ENCODE data around the gene LRBA.

The LRBA gene

DNA sequence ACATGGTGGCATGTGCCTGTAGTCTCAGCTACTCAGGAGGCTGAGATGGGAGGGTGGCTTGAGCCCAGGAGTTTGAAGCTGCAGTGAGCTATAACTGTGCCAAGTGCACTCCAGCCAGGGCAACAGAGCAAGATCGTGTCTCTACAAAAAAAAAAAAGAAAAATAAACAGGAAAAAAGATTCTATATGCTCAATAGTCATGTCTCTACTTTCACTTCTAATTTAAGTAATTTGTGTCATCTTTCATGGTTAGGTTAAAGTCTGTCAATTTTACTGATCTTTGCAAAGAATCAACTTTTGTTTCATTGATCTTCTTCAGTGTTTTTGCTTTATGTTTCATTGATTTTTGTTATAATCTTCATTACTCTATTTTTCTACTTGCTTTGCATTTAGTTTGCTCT lies 539.3 kb downstream of the LRBA start:
- H3K36me3 ChIP-seq (replicated peaks in 1 of 2; ENCODE audit: control insufficient read depth in 2 of 2, insufficient read depth in 2 of 2, low read length in 2 of 2) = no peaks in the 10 kb centered on the region
- no peak overlapping the region for H2BK5ac ChIP-seq (ENCODE audit: low read length)
- H3K79me1 ChIP-seq (ENCODE audit: low read depth, low read length) = no peaks in the 10 kb centered on the region
- no peak overlapping the region for H2BK120ac ChIP-seq (ENCODE audit: low read depth, low read length)
- no peak overlapping the region for H3K27ac ChIP-seq (replicated peaks; ENCODE audit: low read length)
- H3K4me1 ChIP-seq (ENCODE audit: control insufficient read depth in 2 of 2, insufficient read depth in 1 of 2, low read depth in 1 of 2, low read length in 2 of 2) = no peaks in the 10 kb centered on the region
- H4K91ac ChIP-seq (ENCODE audit: low read depth, low read length, poor library complexity) = no peak overlapping the region
- H3K27me3 ChIP-seq (ENCODE audit: control insufficient read depth in 3 of 3, insufficient read depth in 3 of 3, low read depth in 1 of 3, low read length in 3 of 3) = no peaks in the 10 kb centered on the region
- no peak overlapping the region for H3K14ac ChIP-seq (ENCODE audit: low read length)
- no peak overlapping the region for H3K4me3 ChIP-seq (ENCODE audit: low read length in 2 of 2)
- no peak overlapping the region for H2AFZ ChIP-seq (ENCODE audit: low read length)
- H3K23ac ChIP-seq (ENCODE audit: low read depth, low read length, poor library complexity) = no peak overlapping the region
- H2BK12ac ChIP-seq (ENCODE audit: low read length) = no peak overlapping the region
- no peak overlapping the region for H3K18ac ChIP-seq (ENCODE audit: low read length)
- no peak overlapping the region for H2BK15ac ChIP-seq (ENCODE audit: low read length)
- no CpG with 5 or more reads among the region's 1 CpG for WGBS, 2 donors (ENCODE audit: extremely low coverage in 2 of 2, insufficient read length in 2 of 2, insufficient replicate concordance in 1 of 2)
- H2AK5ac ChIP-seq (ENCODE audit: low read depth, low read length) = no peak overlapping the region
- H3K4me2 ChIP-seq (ENCODE audit: insufficient read depth, low read length, poor library complexity, severe bottlenecking) = no peak overlapping the region
- no peak overlapping the region for H3K4ac ChIP-seq (ENCODE audit: low read length)
- DNase-seq (ENCODE audit: low spot score) = no peak
- no peak overlapping the region for H3K9ac ChIP-seq (ENCODE audit: low read depth, low read length, poor library complexity)
- no peak overlapping the region for H4K8ac ChIP-seq (ENCODE audit: low read depth, low read length)
- no peaks in the 10 kb centered on the region for H3K9me3 ChIP-seq (replicated peaks in 1 of 2; ENCODE audit: control insufficient read depth in 2 of 2, insufficient read depth in 1 of 2, low read depth in 1 of 2, low read length in 2 of 2)

DNA sequence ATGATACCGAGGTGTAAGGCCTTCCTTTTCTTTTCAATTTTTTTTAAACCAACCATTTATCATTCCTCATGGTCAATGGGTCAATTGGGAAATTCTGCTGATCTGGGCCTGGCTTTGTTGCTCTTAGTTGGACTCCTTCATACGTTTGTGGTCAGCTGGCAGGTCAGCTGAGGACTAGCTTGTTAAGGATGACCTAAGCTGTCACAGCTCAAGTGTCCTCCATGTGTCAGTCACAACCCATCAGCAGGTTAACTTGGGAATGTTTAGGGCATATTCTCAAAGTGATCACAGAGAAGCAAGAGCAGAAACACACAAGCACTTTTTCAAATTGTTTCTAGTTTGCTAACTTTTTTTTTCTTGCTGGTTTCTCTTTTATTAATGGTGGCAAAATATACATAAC lies 550.6 kb downstream of the LRBA start:
- no peak for DNase-seq (ENCODE audit: low spot score)
- WGBS, 2 donors (ENCODE audit: extremely low coverage in 2 of 2, insufficient read length in 2 of 2, insufficient replicate concordance in 1 of 2) = no CpG with 5 or more reads among the region's 2 CpGs

DNA sequence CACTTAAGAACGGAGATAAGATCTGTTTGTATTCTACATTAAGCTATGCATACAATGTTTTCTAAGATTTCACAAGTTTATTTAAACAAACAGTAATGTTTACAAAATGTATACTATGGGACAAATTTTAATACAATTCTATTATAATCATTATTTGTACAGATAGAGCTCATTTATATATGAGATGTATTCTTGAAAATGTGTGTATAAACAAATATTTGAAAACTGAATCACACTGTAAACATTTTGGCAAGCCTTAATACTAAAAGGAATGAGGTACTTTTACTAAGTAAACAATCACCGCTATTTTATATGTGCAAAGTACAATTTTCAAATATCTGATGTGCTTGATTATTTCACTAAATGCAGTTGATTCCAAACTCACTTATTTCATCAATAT lies 552.3 kb downstream of the LRBA start:
- DNase-seq (ENCODE audit: low spot score) = no peak
- Histone ChIP-seq H3K4ac (ENCODE audit: low read length) (no peak overlapping the region), H3K4me1 (ENCODE audit: control insufficient read depth in 2 of 2, insufficient read depth in 1 of 2, low read depth in 1 of 2, low read length in 2 of 2) (no peaks in the 10 kb centered on the region), H3K36me3 (replicated peaks in 1 of 2; ENCODE audit: control insufficient read depth in 2 of 2, insufficient read depth in 2 of 2, low read length in 2 of 2) (no peaks in the 10 kb centered on the region), H3K79me1 (ENCODE audit: low read depth, low read length) (no peaks in the 10 kb centered on the region), H2BK12ac (ENCODE audit: low read length) (no peak overlapping the region), H3K4me3 (ENCODE audit: low read length in 2 of 2) (no peak overlapping the region), H2AFZ (ENCODE audit: low read length) (no peak overlapping the region), H3K14ac (ENCODE audit: low read length) (no peak overlapping the region), H3K9me3 (replicated peaks in 1 of 2; ENCODE audit: control insufficient read depth in 2 of 2, insufficient read depth in 1 of 2, low read depth in 1 of 2, low read length in 2 of 2) (no peaks in the 10 kb centered on the region), H2BK15ac (ENCODE audit: low read length) (no peak overlapping the region), H3K9ac (ENCODE audit: low read depth, low read length, poor library complexity) (no peak overlapping the region), H4K91ac (ENCODE audit: low read depth, low read length, poor library complexity) (no peak overlapping the region), H4K8ac (ENCODE audit: low read depth, low read length) (no peak overlapping the region), H2BK5ac (ENCODE audit: low read length) (no peak overlapping the region), H3K23ac (ENCODE audit: low read depth, low read length, poor library complexity) (no peak overlapping the region), H3K4me2 (ENCODE audit: insufficient read depth, low read length, poor library complexity, severe bottlenecking) (no peak overlapping the region), H2AK5ac (ENCODE audit: low read depth, low read length) (no peak overlapping the region), H3K27me3 (ENCODE audit: control insufficient read depth in 3 of 3, insufficient read depth in 3 of 3, low read depth in 1 of 3, low read length in 3 of 3) (no peaks in the 10 kb centered on the region), H3K18ac (ENCODE audit: low read length) (no peak overlapping the region), H2BK120ac (ENCODE audit: low read depth, low read length) (no peak overlapping the region), H3K27ac (replicated peaks; ENCODE audit: low read length) (no peak overlapping the region)
- no CpG with 5 or more reads among the region's 2 CpGs for WGBS, 2 donors (ENCODE audit: extremely low coverage in 2 of 2, insufficient read length in 2 of 2, insufficient replicate concordance in 1 of 2)

More for the DNA sequence above, 550.6 kb downstream of the LRBA start:
- Histone ChIP-seq H2BK5ac (ENCODE audit: low read length) (no peak overlapping the region), H3K14ac (ENCODE audit: low read length) (no peak overlapping the region), H4K91ac (ENCODE audit: low read depth, low read length, poor library complexity) (no peak overlapping the region), H3K4me1 (ENCODE audit: control insufficient read depth in 2 of 2, insufficient read depth in 1 of 2, low read depth in 1 of 2, low read length in 2 of 2) (no peaks in the 10 kb centered on the region), H3K27ac (replicated peaks; ENCODE audit: low read length) (no peak overlapping the region), H3K36me3 (replicated peaks in 1 of 2; ENCODE audit: control insufficient read depth in 2 of 2, insufficient read depth in 2 of 2, low read length in 2 of 2) (no peaks in the 10 kb centered on the region), H2BK120ac (ENCODE audit: low read depth, low read length) (no peak overlapping the region), H3K23ac (ENCODE audit: low read depth, low read length, poor library complexity) (no peak overlapping the region), H3K4ac (ENCODE audit: low read length) (no peak overlapping the region), H3K9ac (ENCODE audit: low read depth, low read length, poor library complexity) (no peak overlapping the region), H3K4me2 (ENCODE audit: insufficient read depth, low read length, poor library complexity, severe bottlenecking) (no peak overlapping the region), H2BK12ac (ENCODE audit: low read length) (no peak overlapping the region), H3K18ac (ENCODE audit: low read length) (no peak overlapping the region), H2BK15ac (ENCODE audit: low read length) (no peak overlapping the region), H3K4me3 (ENCODE audit: low read length in 2 of 2) (no peak overlapping the region), H3K9me3 (replicated peaks in 1 of 2; ENCODE audit: control insufficient read depth in 2 of 2, insufficient read depth in 1 of 2, low read depth in 1 of 2, low read length in 2 of 2) (no peaks in the 10 kb centered on the region), H2AK5ac (ENCODE audit: low read depth, low read length) (no peak overlapping the region), H4K8ac (ENCODE audit: low read depth, low read length) (no peak overlapping the region), H2AFZ (ENCODE audit: low read length) (no peak overlapping the region), H3K27me3 (ENCODE audit: control insufficient read depth in 3 of 3, insufficient read depth in 3 of 3, low read depth in 1 of 3, low read length in 3 of 3) (no peaks in the 10 kb centered on the region), H3K79me1 (ENCODE audit: low read depth, low read length) (no peaks in the 10 kb centered on the region)

DNA sequence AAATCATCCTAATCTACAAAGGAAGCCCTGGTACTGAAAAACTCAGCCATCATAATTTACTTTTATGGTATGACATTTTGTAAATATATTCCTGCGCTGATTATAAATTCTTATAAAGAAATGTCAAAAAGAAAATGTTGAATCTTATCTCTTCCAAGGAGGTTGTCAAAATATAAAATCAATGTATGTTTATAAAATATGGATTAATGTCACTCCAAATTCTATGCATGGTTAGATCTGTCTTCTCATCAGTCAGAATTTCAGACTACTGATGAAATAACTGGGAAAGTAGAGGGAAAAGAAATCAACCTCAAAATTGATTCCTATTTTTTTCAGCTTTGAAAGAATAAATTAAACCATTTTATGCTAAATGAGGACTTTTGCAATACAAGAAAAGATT lies 553.1 kb downstream of the LRBA start:
- H3K14ac ChIP-seq (ENCODE audit: low read length) = no peak overlapping the region
- no peak overlapping the region for H2BK120ac ChIP-seq (ENCODE audit: low read depth, low read length)
- H3K9me3 ChIP-seq (replicated peaks in 1 of 2; ENCODE audit: control insufficient read depth in 2 of 2, insufficient read depth in 1 of 2, low read depth in 1 of 2, low read length in 2 of 2) = no peaks in the 10 kb centered on the region
- no peak overlapping the region for H2BK15ac ChIP-seq (ENCODE audit: low read length)
- H2AFZ ChIP-seq (ENCODE audit: low read length) = no peak overlapping the region
- H2BK12ac ChIP-seq (ENCODE audit: low read length) = no peak overlapping the region
- no peak overlapping the region for H3K4ac ChIP-seq (ENCODE audit: low read length)
- no peak overlapping the region for H3K4me3 ChIP-seq (ENCODE audit: low read length in 2 of 2)
- H3K4me1 ChIP-seq (ENCODE audit: control insufficient read depth in 2 of 2, insufficient read depth in 1 of 2, low read depth in 1 of 2, low read length in 2 of 2) = no peaks in the 10 kb centered on the region
- H3K18ac ChIP-seq (ENCODE audit: low read length) = no peak overlapping the region
- no peak overlapping the region for H3K23ac ChIP-seq (ENCODE audit: low read depth, low read length, poor library complexity)
- no peak overlapping the region for H4K91ac ChIP-seq (ENCODE audit: low read depth, low read length, poor library complexity)
- H3K36me3 ChIP-seq (replicated peaks in 1 of 2; ENCODE audit: control insufficient read depth in 2 of 2, insufficient read depth in 2 of 2, low read length in 2 of 2) = no peaks in the 10 kb centered on the region
- no peak overlapping the region for H3K27ac ChIP-seq (replicated peaks; ENCODE audit: low read length)
- no peak for DNase-seq (ENCODE audit: low spot score)
- H3K4me2 ChIP-seq (ENCODE audit: insufficient read depth, low read length, poor library complexity, severe bottlenecking) = no peak overlapping the region
- H2BK5ac ChIP-seq (ENCODE audit: low read length) = no peak overlapping the region
- whole genome bisulfite sequencing, 2 donors (ENCODE audit: extremely low coverage in 2 of 2, insufficient read length in 2 of 2, insufficient replicate concordance in 1 of 2) = no CpG with 5 or more reads among the region's 1 CpG
- no peaks in the 10 kb centered on the region for H3K79me1 ChIP-seq (ENCODE audit: low read depth, low read length)
- H3K9ac ChIP-seq (ENCODE audit: low read depth, low read length, poor library complexity) = no peak overlapping the region
- no peak overlapping the region for H2AK5ac ChIP-seq (ENCODE audit: low read depth, low read length)
- no peaks in the 10 kb centered on the region for H3K27me3 ChIP-seq (ENCODE audit: control insufficient read depth in 3 of 3, insufficient read depth in 3 of 3, low read depth in 1 of 3, low read length in 3 of 3)
- no peak overlapping the region for H4K8ac ChIP-seq (ENCODE audit: low read depth, low read length)
